Testis (tissue), 2 donors: ENCODE results near the gene IFNA7.

Experiments used
- POLR2A ChIP-seq: fragments of 450-650 bp; IDR thresholded peaks from one replicate; pipeline ENCODE4 v1.6.1; 2017; ENCODE audit warnings: antibody characterized with exemption, mild to moderate bottlenecking, moderate library complexity
- TF ChIP-seq, protein P1 (sequence below), 3 experiments: fragments of 450-650 bp in 2 of 3; fragments of 200-600 bp in 1 of 3; sonication (generic) in 1 of 3; IDR thresholded peaks; one replicate each; pipeline ENCODE4 v1.5.1; 2016 to 2019; ENCODE audit warnings: antibody characterized with exemption in 3 of 3, mild to moderate bottlenecking in 2 of 3, moderate library complexity in 1 of 3

GRCh38 chr9:21153336-21154017 lies 48.5 kb downstream of the IFNA7 start:
- TF ChIP-seq, protein P1, sequence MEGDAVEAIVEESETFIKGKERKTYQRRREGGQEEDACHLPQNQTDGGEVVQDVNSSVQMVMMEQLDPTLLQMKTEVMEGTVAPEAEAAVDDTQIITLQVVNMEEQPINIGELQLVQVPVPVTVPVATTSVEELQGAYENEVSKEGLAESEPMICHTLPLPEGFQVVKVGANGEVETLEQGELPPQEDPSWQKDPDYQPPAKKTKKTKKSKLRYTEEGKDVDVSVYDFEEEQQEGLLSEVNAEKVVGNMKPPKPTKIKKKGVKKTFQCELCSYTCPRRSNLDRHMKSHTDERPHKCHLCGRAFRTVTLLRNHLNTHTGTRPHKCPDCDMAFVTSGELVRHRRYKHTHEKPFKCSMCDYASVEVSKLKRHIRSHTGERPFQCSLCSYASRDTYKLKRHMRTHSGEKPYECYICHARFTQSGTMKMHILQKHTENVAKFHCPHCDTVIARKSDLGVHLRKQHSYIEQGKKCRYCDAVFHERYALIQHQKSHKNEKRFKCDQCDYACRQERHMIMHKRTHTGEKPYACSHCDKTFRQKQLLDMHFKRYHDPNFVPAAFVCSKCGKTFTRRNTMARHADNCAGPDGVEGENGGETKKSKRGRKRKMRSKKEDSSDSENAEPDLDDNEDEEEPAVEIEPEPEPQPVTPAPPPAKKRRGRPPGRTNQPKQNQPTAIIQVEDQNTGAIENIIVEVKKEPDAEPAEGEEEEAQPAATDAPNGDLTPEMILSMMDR (IDR thresholded peaks at IDR 0.05), result no peak
- no peak for TF ChIP-seq POLR2A
